Measurements from ENCODE around the gene AGAP2. TPM values are rescaled to one million over a fixed set of nuclear protein-coding genes. Genes with fewer than 3 reads are reported as not detected.

The AGAP2 gene
- total and polyA plus RNA-seq, 2 of the 13 experiments (the other 11 are each of a cell fraction or from before 2014, with no cell fraction given) = 0.38 to 0.45 TPM

GRCh38 chr12:57771873-57772428 is 33.4 kb upstream of the AGAP2 start, which contains the start of gene METTL1 (continued):
- peak; percentile 89 for TF ChIP-seq POLR2AphosphoS5 (IDR thresholded peaks at IDR 0.05; ENCODE audit: low read depth, low read length)
- peak; percentile 79 for TF ChIP-seq ATF7-NPFF (CRISPR knock-in tag; IDR thresholded peaks at IDR 0.05; ENCODE audit: low read depth)
- TF ChIP-seq NFYC (CRISPR knock-in tag; IDR thresholded peaks at IDR 0.05) = peak; percentile 15; the same call in 1 of the 2 replicates
- no peak for TF ChIP-seq ZNF580 (CRISPR knock-in tag; IDR thresholded peaks at IDR 0.05; ENCODE audit: borderline replicate concordance, low read depth)
- TF ChIP-seq SMARCE1 (IDR thresholded peaks at IDR 0.05; ENCODE audit: borderline replicate concordance) = no peak
- TF ChIP-seq PAXIP1 (CRISPR knock-in tag; conservative IDR thresholded peaks at IDR 0.05) = peak; percentile 75
- TF ChIP-seq ZFYVE20 (CRISPR knock-in tag; IDR thresholded peaks at IDR 0.05; ENCODE audit: borderline replicate concordance, low read depth) = no peak
- TF ChIP-seq TAF1 (CRISPR knock-in tag; IDR thresholded peaks at IDR 0.05) = peak; percentile 94
- TF ChIP-seq DBP (CRISPR knock-in tag; IDR thresholded peaks at IDR 0.05; ENCODE audit: not compliant biosample characterization) = no peak
- peak; percentile 81; the same call in 1 of the 2 replicates for TF ChIP-seq HOXA5 (CRISPR knock-in tag; IDR thresholded peaks at IDR 0.05)
- no peak for TF ChIP-seq ZBTB40 (IDR thresholded peaks at IDR 0.05)
- TF ChIP-seq ZBTB40 (CRISPR knock-in tag; IDR thresholded peaks at IDR 0.05) = peak; percentile 77
- no peak for TF ChIP-seq SMARCC2 (IDR thresholded peaks at IDR 0.05)
- no peak for TF ChIP-seq SUZ12 (IDR thresholded peaks at IDR 0.05; ENCODE audit: low read depth, low read length)
- peak; percentile 64 for TF ChIP-seq TEAD3 (CRISPR knock-in tag; optimal IDR thresholded peaks at IDR 0.05; ENCODE audit: borderline replicate concordance)
- TF ChIP-seq MIER3 (CRISPR knock-in tag; IDR thresholded peaks at IDR 0.05; ENCODE audit: borderline replicate concordance) = peak; percentile 74; the same call in 1 of the 2 replicates
